HG02938 (cell line): Measurements from ENCODE around the gene NDUFA8.

Experiments used
- ATAC-seq: cut with Tn5 transposase; IDR thresholded peaks from one replicate; pipeline ENCODE4 v1.9.1; 2021; ENCODE audit warnings: mild to moderate bottlenecking, moderate library complexity; ENCODE audit not compliant: unreplicated experiment

The NDUFA8 gene

GRCh38 chr9:122159026-122159924 lies at the start of gene NDUFA8, which contains the start of gene MORN5:
Gene NDUFA8 (minus strand): TSS chr9:122159779. CDS start chr9:122159677, 102 bp downstream.
Gene MORN5 (plus strand): TSS chr9:122159908. CDS start chr9:122159973, 65 bp downstream.
- peak; percentile 92 for ATAC-seq

GRCh38 chr9:122207096-122207495 lies 47.5 kb upstream of the NDUFA8 start:
- no peak for ATAC-seq

GRCh38 chr9:122206118-122207046 lies 46.8 kb upstream of the NDUFA8 start:
- ATAC-seq, result no peak

- no peak for ATAC-seq
Measured at GRCh38 chr9:122205176-122205575, 45.6 kb upstream of the NDUFA8 start.

- no peak for ATAC-seq
Measured at GRCh38 chr9:122204491-122204890, 44.9 kb upstream of the NDUFA8 start.

- ATAC-seq, result no peak
Measured at GRCh38 chr9:122204055-122204454, 44.5 kb upstream of the NDUFA8 start.

- no peak for ATAC-seq
Measured at GRCh38 chr9:122202111-122202510, 42.5 kb upstream of the NDUFA8 start.

- no peak for ATAC-seq
Measured at GRCh38 chr9:122201641-122202040, 42.1 kb upstream of the NDUFA8 start.

GRCh38 chr9:122200960-122201595 lies 41.5 kb upstream of the NDUFA8 start:
- ATAC-seq, result no peak

- no peak for ATAC-seq
Measured at GRCh38 chr9:122197882-122198281, 38.3 kb upstream of the NDUFA8 start.

- no peak for ATAC-seq
Measured at GRCh38 chr9:122197426-122197825, 37.8 kb upstream of the NDUFA8 start.

- ATAC-seq, result no peak
Measured at GRCh38 chr9:122195875-122196274, 36.3 kb upstream of the NDUFA8 start.

- ATAC-seq, result no peak
Measured at GRCh38 chr9:122193651-122194050, 34.1 kb upstream of the NDUFA8 start.

- no peak for ATAC-seq
Measured at GRCh38 chr9:122192914-122193525, 33.4 kb upstream of the NDUFA8 start.

GRCh38 chr9:122192261-122192875 lies 32.8 kb upstream of the NDUFA8 start:
- no peak for ATAC-seq

GRCh38 chr9:122191584-122191983 lies 32.0 kb upstream of the NDUFA8 start:
- ATAC-seq, result no peak

- ATAC-seq, result no peak
Measured at GRCh38 chr9:122190597-122191381, 31.2 kb upstream of the NDUFA8 start.

- ATAC-seq, result no peak
Measured at GRCh38 chr9:122188369-122188768, 28.8 kb upstream of the NDUFA8 start.

- ATAC-seq, result no peak
Measured at GRCh38 chr9:122186777-122187470, 27.3 kb upstream of the NDUFA8 start.
